GM23338 (cell line): ENCODE results near the gene IGSF8. TPM values are rescaled to one million over a fixed set of nuclear protein-coding genes. Genes with fewer than 3 reads are reported as not detected.

Experiments used
- ATAC-seq: fragments of 200-7000 bp; cut with Tn5 transposase; 3 replicates; pipeline ENCODE4 v1.9.1; 2020
- DNase-seq: peaks from one replicate; pipeline ENCODE4 v3.0.0-alpha.2; 2015; ENCODE audit warnings: low spot score
- H2AFZ ChIP-seq: fragments of 200-600 bp; sonication (generic); 2 replicates; pipeline ENCODE4 v1.8.0; 2016; ENCODE audit warnings: antibody characterized with exemption, mild to moderate bottlenecking, moderate library complexity
- H3F3A ChIP-seq: fragments of 200-600 bp; sonication (generic); replicated peaks from 2 replicates; pipeline ENCODE4 v1.8.0; 2017; ENCODE audit warnings: antibody characterized with exemption, mixed run types, low read depth
- H3K27ac ChIP-seq: fragments of 200-600 bp; sonication (generic); 2 replicates; pipeline ENCODE4 v1.6.1; 2016; ENCODE audit warnings: low read depth
- H3K27me3 ChIP-seq: fragments of 200-600 bp; sonication (generic); 2 replicates; pipeline ENCODE4 v1.8.0; 2016; ENCODE audit warnings: mild to moderate bottlenecking, mixed run types, moderate library complexity; ENCODE audit not compliant: insufficient read depth
- H3K36me3 ChIP-seq: fragments of 200-600 bp; sonication (generic); 2 replicates; pipeline ENCODE4 v1.8.0; 2016; ENCODE audit warnings: mild to moderate bottlenecking; ENCODE audit not compliant: insufficient read depth
- H3K4me1 ChIP-seq: fragments of 200-600 bp; sonication (generic); 2 replicates; pipeline ENCODE4 v1.8.0; 2016; ENCODE audit warnings: mild to moderate bottlenecking, moderate library complexity; ENCODE audit not compliant: insufficient read depth
- H3K4me2 ChIP-seq: fragments of 200-600 bp; sonication (generic); 2 replicates; pipeline ENCODE4 v1.7.1; 2017; ENCODE audit warnings: mixed run types
- H3K4me3 ChIP-seq: fragments of 200-600 bp; sonication (generic); 2 replicates; pipeline ENCODE4 v1.6.1; 2016; ENCODE audit warnings: mixed run types
- H3K79me2 ChIP-seq: fragments of 200-600 bp; sonication (generic); replicated peaks from 2 replicates; pipeline ENCODE4 v1.8.0; 2017; ENCODE audit warnings: mild to moderate bottlenecking; ENCODE audit not compliant: insufficient read depth
- H3K9me2 ChIP-seq: fragments of 200-600 bp; sonication (generic); 2 replicates; pipeline ENCODE4 v1.8.0; 2017; ENCODE audit not compliant: insufficient read depth
- H4K20me1 ChIP-seq: fragments of 200-600 bp; sonication (generic); replicated peaks from 2 replicates; pipeline ENCODE4 v1.8.0; 2017; ENCODE audit warnings: mild to moderate bottlenecking; ENCODE audit not compliant: insufficient read depth
- H3K27ac Mint-ChIP-seq: 2 replicates; pipeline ENCODE4 v1.8.0; 2020; ENCODE audit warnings: inconsistent platforms, mild to moderate bottlenecking, moderate library complexity, mixed read lengths
- H3K27me3 Mint-ChIP-seq: 3 replicates; pipeline ENCODE4 v1.8.0; 2022; ENCODE audit warnings: low read depth, mild to moderate bottlenecking, moderate library complexity, mixed read lengths, inconsistent platforms; ENCODE audit not compliant: insufficient read depth, poor library complexity
- H3K36me3 Mint-ChIP-seq: 3 replicates; pipeline ENCODE4 v1.8.0; 2021; ENCODE audit warnings: low read depth, mild to moderate bottlenecking, inconsistent platforms, moderate library complexity, mixed read lengths
- H3K4me1 Mint-ChIP-seq: 3 replicates; pipeline ENCODE4 v1.8.0; 2020; ENCODE audit warnings: mild to moderate bottlenecking, inconsistent platforms, mixed read lengths
- H3K4me3 Mint-ChIP-seq: 3 replicates; pipeline ENCODE4 v1.8.0; 2021; ENCODE audit warnings: moderate library complexity, mild to moderate bottlenecking, inconsistent platforms, mixed read lengths
- H3K9me3 Mint-ChIP-seq: 3 replicates; pipeline ENCODE4 v1.8.0; 2020; ENCODE audit warnings: moderate library complexity, mild to moderate bottlenecking, inconsistent platforms, mixed read lengths
- ETS1 ChIP-seq: IDR thresholded peaks from 2 replicates; pipeline ENCODE4 v1.6.1; 2016; ENCODE audit warnings: antibody characterized with exemption
- EZH2 ChIP-seq: fragments of 200-600 bp; sonication (generic); IDR thresholded peaks from one replicate; pipeline ENCODE4 v1.8.0; 2017; ENCODE audit warnings: antibody characterized with exemption, mild to moderate bottlenecking, low read depth; ENCODE audit not compliant: unreplicated experiment
- EZH2phosphoT487 ChIP-seq: fragments of 200-600 bp; sonication (generic); IDR thresholded peaks from one replicate; pipeline ENCODE4 v1.8.1; 2018; ENCODE audit warnings: antibody characterized with exemption; ENCODE audit not compliant: unreplicated experiment
- NANOG ChIP-seq: IDR thresholded peaks from 2 replicates; pipeline ENCODE4 v1.6.1; 2016; ENCODE audit warnings: antibody characterized with exemption, borderline replicate concordance
- POLR2AphosphoS5 ChIP-seq: IDR thresholded peaks from 2 replicates; pipeline ENCODE4 v1.6.1; 2016; ENCODE audit warnings: antibody characterized with exemption, low read depth
- ZNF331 ChIP-seq: fragments of 250-450 bp; sonication (Bioruptor Pico); IDR thresholded peaks from 2 replicates; pipeline ENCODE4 v1.5.0; 2020; ENCODE audit warnings: low read depth, mild to moderate bottlenecking, moderate library complexity
- ZNF462 ChIP-seq: fragments of 250-450 bp; sonication (Bioruptor Pico); IDR thresholded peaks from 2 replicates; pipeline ENCODE4 v1.5.0; 2020; ENCODE audit warnings: mild to moderate bottlenecking, moderate library complexity
- polyA plus RNA-seq: library from polyadenylated mRNA; unstranded; fragments of >200 nt; fragmentation: Nextera tagmentation; extraction: Ambion mirVana; gene quantifications from 2 replicates; pipeline ENCODE4 v1.2.1, GENCODE V29; 2016
- total RNA-seq: library from RNA; depleted of rRNA; stranded (reverse); fragments of >200 nt; shearing (Covaris generic); gene quantifications from 2 replicates; pipeline ENCODE4 v1.2.3, GENCODE V29; 2014

The IGSF8 gene
- total and polyA plus RNA-seq, 2 experiments from 2014 or later, result 38.4 to 120 TPM

- no peak for TF ChIP-seq ZNF462 (CRISPR knock-in tag)
These were observed 31.5 kb upstream of the IGSF8 start (continued) for GRCh38 chr1:160129966-160130365.

- no peaks in the 10 kb centered on the region for H3F3A ChIP-seq
- Mint-ChIP-seq H3K36me3 (peaks cover 82% of the 10 kb centered on the region), H3K4me3 (no peak overlapping the region), H3K27ac (no peak overlapping the region), H3K27me3 (peaks cover 1% of the 10 kb centered on the region), H3K4me1 (peaks cover 5% of the 10 kb centered on the region), H3K9me3 (no peaks in the 10 kb centered on the region)
- H3K27ac ChIP-seq, result no peak overlapping the region
- no peaks in the 10 kb centered on the region for H3K9me2 ChIP-seq
- no peaks in the 10 kb centered on the region for H3K27me3 ChIP-seq
- DNase-seq (no peak), ATAC-seq (no peak)
- no peaks in the 10 kb centered on the region for H3K79me2 ChIP-seq
- H2AFZ ChIP-seq, result no peak overlapping the region
- H4K20me1 ChIP-seq, result no peaks in the 10 kb centered on the region
- no peaks in the 10 kb centered on the region for H3K36me3 ChIP-seq
- no peaks in the 10 kb centered on the region for H3K4me1 ChIP-seq
- H3K4me2 ChIP-seq, result no peak overlapping the region
- no peak overlapping the region for H3K4me3 ChIP-seq
- no peak for TF ChIP-seq ZNF331 (CRISPR knock-in tag)
- no peak for TF ChIP-seq POLR2AphosphoS5
- no peak for TF ChIP-seq EZH2phosphoT487
- no peak for TF ChIP-seq ZNF462 (CRISPR knock-in tag)
- TF ChIP-seq ETS1, result no peak
- TF ChIP-seq NANOG, result no peak
- no peak for TF ChIP-seq EZH2
These were observed 31.1 kb upstream of the IGSF8 start for GRCh38 chr1:160129558-160129957.
